CD4-positive, alpha-beta T cell treated with Interleukin-6 at 100 ng/mL for 8 hours (primary cell): ENCODE results near the gene TGM3.
"Not testable (repeated sequence)": the region's sequence is repeated elsewhere in the genome, so short reads cannot be mapped to it uniquely, and the experiment has no call there.

Source experiments
- DNase-seq: peaks from one replicate; pipeline ENCODE4 v3.0.0-alpha.2; 2020; ENCODE audit warnings: mixed read lengths, low spot score

TGM3 gene

GRCh38 chr20:2295886-2296515 is at the start of gene TGM3:
TGM3 (plus strand) TSS chr20:2296001; CDS start chr20:2296064, 63 bp downstream.
- no peak for DNase-seq

- no peak for DNase-seq
Measured at GRCh38 chr20:2246069-2246491, 49.7 kb upstream of the TGM3 start.

DNA sequence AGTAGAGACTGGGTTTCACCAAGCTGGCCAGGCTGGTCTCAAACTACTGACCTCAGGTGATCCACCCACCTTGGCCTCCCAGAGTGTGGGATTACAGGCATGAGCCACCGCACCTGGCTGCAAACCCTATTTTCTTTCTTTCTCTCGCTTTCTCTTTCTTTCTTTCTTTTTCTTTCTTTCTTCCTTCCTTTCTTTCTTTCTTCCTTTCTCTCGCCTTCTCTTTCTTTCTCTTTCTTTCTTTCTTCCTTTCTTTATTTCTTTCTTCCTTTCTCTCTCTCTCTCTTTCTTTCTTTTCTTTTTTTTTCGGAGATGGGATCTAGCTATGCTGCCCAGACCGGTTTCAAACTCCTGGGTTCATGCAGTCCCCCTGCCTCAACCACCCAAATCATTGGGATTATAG is 47.0 kb upstream of the TGM3 start:
- no peak for DNase-seq

- no peak for DNase-seq
Measured at GRCh38 chr20:2249935-2250334, 45.9 kb upstream of the TGM3 start.

- no peak for DNase-seq
Measured at GRCh38 chr20:2252419-2252997, 43.3 kb upstream of the TGM3 start.

DNA sequence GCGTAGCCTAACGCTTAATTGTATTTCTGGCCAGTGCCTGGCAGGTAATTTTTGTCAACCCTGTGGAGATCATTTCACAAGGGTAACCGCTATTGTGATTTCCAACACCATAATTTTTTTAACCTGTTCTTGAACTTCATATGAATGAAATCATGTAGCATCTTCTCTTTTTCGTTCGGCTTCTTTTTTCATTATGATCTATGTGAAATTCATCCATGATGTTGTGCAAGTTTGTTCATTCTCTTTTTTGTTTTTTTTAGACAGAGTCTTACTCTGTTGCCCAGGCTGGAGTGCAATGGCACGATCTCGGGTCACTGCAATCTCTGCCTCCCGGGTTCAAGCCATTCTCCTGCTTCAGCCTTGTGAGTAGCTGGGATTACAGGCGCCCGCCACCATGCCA is 42.5 kb upstream of the TGM3 start:
- no peak for DNase-seq

GRCh38 chr20:2254333-2254732 is 41.5 kb upstream of the TGM3 start:
- no peak for DNase-seq

- no peak for DNase-seq
Measured at GRCh38 chr20:2255926-2256531, 39.8 kb upstream of the TGM3 start.

- no peak for DNase-seq
Measured at GRCh38 chr20:2259731-2260130, 36.1 kb upstream of the TGM3 start.

DNA sequence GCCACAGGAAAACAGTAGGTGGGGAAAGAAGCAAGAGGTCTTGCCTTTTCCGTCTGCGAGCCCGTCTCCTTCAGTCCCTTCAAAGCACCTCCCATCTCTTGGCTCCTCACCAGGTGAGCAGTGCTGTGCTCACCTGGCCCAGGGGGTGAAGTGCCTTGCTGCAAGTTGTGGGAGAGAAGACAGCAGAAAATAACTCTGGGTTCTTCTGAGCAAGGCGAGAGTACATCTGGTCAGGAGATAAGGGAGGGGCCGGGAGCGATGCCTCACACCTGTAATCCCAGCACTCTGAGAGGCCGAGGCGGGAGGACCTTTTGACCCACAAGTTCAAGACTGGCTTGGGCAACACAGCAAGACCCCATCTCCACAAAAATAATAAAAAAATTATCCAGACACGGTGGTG is 35.6 kb upstream of the TGM3 start:
- DNase-seq = no peak

- DNase-seq = no peak
Measured at GRCh38 chr20:2261046-2261485, 34.7 kb upstream of the TGM3 start.

DNA sequence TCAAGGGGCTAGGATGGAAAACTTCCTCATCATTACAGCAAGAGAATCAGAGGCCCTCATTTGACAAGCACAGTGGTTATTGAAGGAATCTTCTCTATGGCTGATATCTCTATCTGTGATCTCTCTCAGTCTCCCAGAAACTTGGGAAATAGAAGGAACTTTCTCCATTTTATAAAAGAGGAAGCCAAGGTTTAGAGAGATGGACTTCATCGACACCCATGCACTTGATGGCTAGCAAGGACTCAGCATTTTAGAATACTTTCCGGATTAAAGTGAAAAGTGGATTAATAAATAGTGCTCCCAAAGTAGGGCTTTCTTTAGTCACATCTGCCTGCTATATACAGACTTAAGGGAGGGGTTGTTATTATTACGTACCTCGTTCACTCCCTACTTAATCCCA is 34.2 kb upstream of the TGM3 start:
- no peak for DNase-seq

GRCh38 chr20:2264118-2264517 is 31.7 kb upstream of the TGM3 start:
- DNase-seq = no peak

- DNase-seq = not testable (repeated sequence)
Measured at GRCh38 chr20:2264621-2265374, 31.0 kb upstream of the TGM3 start.

GRCh38 chr20:2273634-2274302 is 22.0 kb upstream of the TGM3 start:
- no peak for DNase-seq

DNA sequence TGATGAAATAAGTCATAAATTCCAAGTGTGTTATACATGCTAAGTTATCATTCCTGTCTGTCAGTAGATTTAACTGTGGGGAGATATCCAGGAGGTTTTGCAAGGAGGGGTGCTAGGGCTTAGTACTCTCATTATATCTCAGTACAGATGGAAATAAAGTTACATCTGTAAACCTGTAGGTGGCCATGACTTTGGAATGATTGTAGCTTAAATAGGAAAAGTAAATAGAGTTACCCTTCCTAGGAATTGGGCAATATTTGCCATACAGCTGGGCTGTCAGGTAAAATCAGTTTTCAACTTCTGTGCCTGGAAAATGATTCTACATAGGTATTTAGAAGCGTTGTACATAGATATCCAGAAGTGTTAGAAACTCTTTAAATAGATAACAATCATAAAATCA is 19.8 kb upstream of the TGM3 start:
- DNase-seq = no peak

DNA sequence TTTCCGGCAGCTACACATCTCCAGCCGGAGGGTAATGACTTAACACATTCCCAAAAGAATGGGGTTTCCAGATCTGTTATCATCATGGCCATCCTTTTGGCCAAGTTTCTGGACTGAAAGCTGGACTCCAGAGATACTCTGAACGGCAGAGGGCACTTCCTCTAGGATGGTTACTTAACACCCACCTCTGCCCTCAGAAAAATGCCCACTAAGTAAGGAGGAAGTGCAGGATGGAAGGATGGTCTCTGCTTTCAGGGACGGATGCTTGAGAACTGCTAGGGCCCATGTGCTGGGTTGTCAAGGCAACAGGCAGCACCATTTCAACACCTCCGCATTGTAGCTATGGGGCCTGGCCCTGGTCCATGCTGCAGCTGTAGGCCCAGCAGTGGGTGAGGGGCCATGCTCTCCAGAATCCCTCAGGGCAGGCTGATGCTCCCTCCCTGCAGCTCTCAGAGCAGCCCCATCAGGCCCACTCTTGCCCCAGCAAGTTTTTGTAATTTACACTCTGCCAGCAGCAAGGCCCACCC is 16.5 kb upstream of the TGM3 start:
- no peak for DNase-seq

DNA sequence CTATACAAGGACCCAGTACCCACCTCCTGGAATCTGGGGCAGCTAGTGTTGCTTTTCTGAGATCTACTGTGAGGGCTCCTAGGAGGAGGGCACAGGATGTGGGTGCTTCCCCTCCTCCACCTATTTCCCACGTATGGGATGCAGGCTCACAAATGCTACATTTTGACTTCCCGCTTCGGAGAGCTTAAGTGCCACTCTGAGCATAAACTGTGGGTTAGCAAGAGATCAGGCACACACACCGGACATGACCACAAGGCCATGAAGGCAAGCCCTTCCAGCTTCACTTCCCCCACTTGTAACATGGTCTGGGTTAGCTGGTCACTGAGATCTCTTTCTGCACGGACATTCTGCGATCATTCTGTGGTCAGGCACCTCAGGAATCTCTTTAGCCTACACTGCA is 15.7 kb upstream of the TGM3 start:
- no peak for DNase-seq

- DNase-seq = no peak
Measured at GRCh38 chr20:2281563-2281962, 14.2 kb upstream of the TGM3 start.

- DNase-seq = no peak
Measured at GRCh38 chr20:2282181-2282580, 13.6 kb upstream of the TGM3 start.

DNA sequence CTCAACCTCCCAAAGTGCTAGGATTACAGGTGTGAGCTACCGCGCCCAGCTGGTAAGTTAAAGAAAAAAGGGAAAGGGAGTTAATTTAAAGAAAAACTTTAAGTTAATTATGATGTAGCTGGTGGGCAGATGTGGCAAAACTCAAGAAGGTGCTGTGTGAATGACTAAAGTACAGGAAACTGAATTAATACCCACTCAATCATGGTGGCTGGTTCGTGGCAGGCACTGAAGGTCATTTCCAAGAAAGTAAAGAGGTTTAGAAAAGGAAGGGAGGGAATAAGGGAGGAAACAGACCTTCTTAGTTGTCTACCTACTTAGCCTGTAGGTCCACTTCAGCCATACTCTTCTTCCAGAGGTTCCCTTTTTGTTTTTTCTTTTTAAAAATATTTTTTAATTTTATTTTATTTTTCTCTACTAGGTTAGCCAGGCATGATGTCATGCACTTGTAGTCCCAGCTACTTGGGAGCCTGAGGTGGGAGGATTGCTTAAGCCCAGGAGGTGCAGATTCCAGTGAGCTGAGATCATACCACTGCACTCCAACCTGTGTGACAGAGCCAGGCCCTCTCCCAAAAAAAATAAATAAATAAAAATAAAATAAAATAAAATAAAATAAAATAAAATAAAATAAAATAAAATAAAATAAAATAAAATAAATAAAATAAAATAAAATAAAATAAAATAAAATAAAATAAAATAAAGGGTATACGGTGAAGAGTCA is 11.9 kb upstream of the TGM3 start:
- DNase-seq = no peak

DNA sequence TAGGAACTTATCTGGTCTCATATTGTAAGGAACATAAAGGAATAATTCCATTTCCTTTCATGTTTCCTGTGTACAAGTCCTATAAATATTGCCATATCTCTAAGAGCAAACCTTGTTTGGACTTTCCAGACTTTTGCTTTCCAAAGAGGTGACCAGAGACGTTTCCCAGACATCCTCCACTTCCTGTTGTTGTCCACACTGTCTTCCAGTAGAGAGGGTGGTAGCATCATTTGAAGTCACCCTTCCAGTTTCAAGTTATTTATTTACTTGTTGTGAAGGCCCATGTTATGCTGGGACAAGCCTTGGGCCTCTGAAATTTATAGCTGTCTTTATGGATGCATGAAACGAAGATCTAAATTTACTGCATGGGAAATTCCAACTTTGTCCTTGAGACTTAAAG is 10.6 kb upstream of the TGM3 start:
- DNase-seq = no peak
